Smooth muscle cell (in vitro differentiated cells): ENCODE results near the gene PAX2. TPM values are rescaled to one million over a fixed set of nuclear protein-coding genes. Genes with fewer than 3 reads are reported as not detected.
A peak's percentile ranks its signal among the peaks of the same experiment; 100 is the strongest.

Experiments
- DNase-seq: peaks from one replicate; lab custom pipeline; 2025; ENCODE audit not compliant: unreplicated experiment; lab: John Stamatoyannopoulos, UW
- H2AFZ ChIP-seq: fragments of 200-600 bp; sonication (generic); 2 replicates; pipeline ENCODE4 v1.6.0; 2016; ENCODE audit warnings: antibody characterized with exemption, low read depth, mild to moderate bottlenecking
- H3F3A ChIP-seq: fragments of 200-600 bp; sonication (generic); 2 replicates; pipeline ENCODE4 v1.6.0; 2017; ENCODE audit warnings: antibody characterized with exemption, low read depth
- H3K27ac ChIP-seq: fragments of 200-600 bp; sonication (generic); 2 replicates; pipeline ENCODE4 v1.5.1; 2016; ENCODE audit warnings: low read depth, mild to moderate bottlenecking
- H3K27me3 ChIP-seq: fragments of 200-600 bp; sonication (generic); 2 replicates; pipeline ENCODE4 v1.6.1; 2016; ENCODE audit warnings: low read depth, mild to moderate bottlenecking
- H3K36me3 ChIP-seq: fragments of 200-600 bp; sonication (generic); 2 replicates; pipeline ENCODE4 v1.5.1; 2016; ENCODE audit warnings: low read depth
- H3K4me1 ChIP-seq: fragments of 200-600 bp; sonication (generic); 2 replicates; pipeline ENCODE4 v1.5.1; 2016; ENCODE audit warnings: low read depth
- H3K4me2 ChIP-seq: fragments of 200-600 bp; sonication (generic); 2 replicates; pipeline ENCODE4 v1.6.0; 2016; ENCODE audit warnings: mild to moderate bottlenecking
- H3K4me3 ChIP-seq: fragments of 200-600 bp; sonication (generic); 2 replicates; pipeline ENCODE4 v1.5.1; 2016; ENCODE audit warnings: mild to moderate bottlenecking
- H3K79me2 ChIP-seq: fragments of 200-600 bp; sonication (generic); 2 replicates; pipeline ENCODE4 v1.6.0; 2016; ENCODE audit warnings: low read depth, mild to moderate bottlenecking
- H3K9ac ChIP-seq: fragments of 200-600 bp; sonication (generic); 2 replicates; pipeline ENCODE4 v1.6.0; 2016; ENCODE audit warnings: low read depth
- H3K9me3 ChIP-seq: fragments of 200-600 bp; sonication (generic); replicated peaks from 2 replicates; pipeline ENCODE4 v1.5.1; 2016; ENCODE audit warnings: low read depth
- H4K20me1 ChIP-seq: fragments of 200-600 bp; sonication (generic); 2 replicates; pipeline ENCODE4 v1.6.0; 2016; ENCODE audit warnings: low read depth
- CTCF ChIP-seq: fragments of 200-600 bp; sonication (generic); IDR thresholded peaks from 2 replicates; pipeline ENCODE4 v1.5.1; 2017; ENCODE audit warnings: borderline replicate concordance, mild to moderate bottlenecking, antibody characterized with exemption; ENCODE audit not compliant: insufficient read depth, poor library complexity, severe bottlenecking
- WGBS: methylation state at CpG from one replicate; pipeline ENCODE4 v1.1.7; 2016; ENCODE audit warnings: low lambda C conversion rate; 5-methylcytosine and 5-hydroxymethylcytosine counted together
- polyA plus RNA-seq: library from polyadenylated mRNA; unstranded; fragments of >200 nt; fragmentation: Nextera tagmentation; extraction: Ambion mirVana; gene quantifications from 2 replicates; pipeline ENCODE4 v1.2.1, GENCODE V29; 2016
- total RNA-seq: library from RNA; depleted of rRNA; stranded (reverse); fragments of >200 nt; gene quantifications from 2 replicates; pipeline ENCODE4 v1.2.3, GENCODE V29; 2014

PAX2 gene
- total and polyA plus RNA-seq, 2 experiments from 2014 or later = not detected

- peak overlapping the region; percentile 85 for H3K4me2 ChIP-seq
- no peaks in the 10 kb centered on the region for H3F3A ChIP-seq
- no peaks in the 10 kb centered on the region for H4K20me1 ChIP-seq
- no peak for TF ChIP-seq CTCF
- peak overlapping the region; percentile 45 for H3K4me3 ChIP-seq
- H3K9me3 ChIP-seq = no peaks in the 10 kb centered on the region
- peaks cover 19% of the 10 kb centered on the region for H3K4me1 ChIP-seq
- no peak overlapping the region for H3K9ac ChIP-seq
- no peaks in the 10 kb centered on the region for H3K79me2 ChIP-seq
- no peak for DNase-seq
- WGBS = 7% methylated on average over 24 of the region's 41 CpGs
- H3K27ac ChIP-seq = no peak overlapping the region
- no peaks in the 10 kb centered on the region for H3K36me3 ChIP-seq
- no peak overlapping the region for H2AFZ ChIP-seq
- H3K27me3 ChIP-seq = peaks cover 99% of the 10 kb centered on the region
Observed at GRCh38 chr10:100826661-100826982, 81.2 kb downstream of the PAX2 start.

DNA sequence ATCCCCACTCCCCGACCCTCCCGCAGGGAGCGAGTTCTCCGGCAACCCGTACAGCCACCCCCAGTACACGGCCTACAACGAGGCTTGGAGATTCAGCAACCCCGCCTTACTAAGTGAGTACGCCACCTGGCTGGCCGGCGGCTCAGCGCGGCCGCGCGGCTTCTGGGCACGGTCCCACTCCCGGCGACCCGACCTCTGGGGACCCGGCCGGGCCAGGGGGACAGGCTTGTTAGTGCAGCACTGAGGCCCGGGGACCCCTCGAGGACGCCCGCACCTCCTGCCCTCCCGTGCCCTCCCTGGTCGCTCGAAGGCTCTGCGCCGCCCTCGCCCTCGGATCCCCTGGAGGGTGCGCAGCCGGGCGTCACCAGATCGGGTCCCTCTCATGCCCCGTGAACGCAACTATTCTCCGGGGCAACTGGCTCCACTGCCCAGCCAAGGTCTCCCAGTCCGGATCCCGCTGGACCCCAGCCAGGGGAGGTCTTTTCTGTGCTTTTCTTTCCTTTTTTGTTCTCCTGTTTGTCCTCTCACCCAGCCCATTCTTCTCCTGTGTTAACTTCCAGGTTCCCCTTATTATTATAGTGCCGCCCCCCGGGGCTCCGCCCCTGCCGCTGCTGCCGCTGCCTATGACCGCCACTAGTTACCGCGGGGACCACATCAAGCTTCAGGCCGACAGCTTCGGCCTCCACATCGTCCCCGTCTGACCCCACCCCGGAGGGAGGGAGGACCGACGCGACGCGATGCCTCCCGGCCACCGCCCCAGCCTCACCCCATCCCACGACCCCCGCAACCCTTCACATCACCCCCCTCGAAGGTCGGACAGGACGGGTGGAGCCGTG lies 81.8 kb downstream of the PAX2 start:
- no peak for DNase-seq
- peak overlapping the region; percentile 85 for H3K4me2 ChIP-seq
- 3% methylated on average over 39 of the region's 68 CpGs for WGBS
- no peaks in the 10 kb centered on the region for H3K79me2 ChIP-seq
- no peak overlapping the region for H3K27ac ChIP-seq
- no peaks in the 10 kb centered on the region for H4K20me1 ChIP-seq
- H3K4me3 ChIP-seq = peak overlapping the region; percentile 45
- H3F3A ChIP-seq = no peaks in the 10 kb centered on the region
- H3K4me1 ChIP-seq = peaks cover 19% of the 10 kb centered on the region
- peaks cover 99% of the 10 kb centered on the region for H3K27me3 ChIP-seq
- no peak overlapping the region for H3K9ac ChIP-seq
- no peak overlapping the region for H2AFZ ChIP-seq
- H3K36me3 ChIP-seq = no peaks in the 10 kb centered on the region
- no peak for TF ChIP-seq CTCF
- no peaks in the 10 kb centered on the region for H3K9me3 ChIP-seq

DNA sequence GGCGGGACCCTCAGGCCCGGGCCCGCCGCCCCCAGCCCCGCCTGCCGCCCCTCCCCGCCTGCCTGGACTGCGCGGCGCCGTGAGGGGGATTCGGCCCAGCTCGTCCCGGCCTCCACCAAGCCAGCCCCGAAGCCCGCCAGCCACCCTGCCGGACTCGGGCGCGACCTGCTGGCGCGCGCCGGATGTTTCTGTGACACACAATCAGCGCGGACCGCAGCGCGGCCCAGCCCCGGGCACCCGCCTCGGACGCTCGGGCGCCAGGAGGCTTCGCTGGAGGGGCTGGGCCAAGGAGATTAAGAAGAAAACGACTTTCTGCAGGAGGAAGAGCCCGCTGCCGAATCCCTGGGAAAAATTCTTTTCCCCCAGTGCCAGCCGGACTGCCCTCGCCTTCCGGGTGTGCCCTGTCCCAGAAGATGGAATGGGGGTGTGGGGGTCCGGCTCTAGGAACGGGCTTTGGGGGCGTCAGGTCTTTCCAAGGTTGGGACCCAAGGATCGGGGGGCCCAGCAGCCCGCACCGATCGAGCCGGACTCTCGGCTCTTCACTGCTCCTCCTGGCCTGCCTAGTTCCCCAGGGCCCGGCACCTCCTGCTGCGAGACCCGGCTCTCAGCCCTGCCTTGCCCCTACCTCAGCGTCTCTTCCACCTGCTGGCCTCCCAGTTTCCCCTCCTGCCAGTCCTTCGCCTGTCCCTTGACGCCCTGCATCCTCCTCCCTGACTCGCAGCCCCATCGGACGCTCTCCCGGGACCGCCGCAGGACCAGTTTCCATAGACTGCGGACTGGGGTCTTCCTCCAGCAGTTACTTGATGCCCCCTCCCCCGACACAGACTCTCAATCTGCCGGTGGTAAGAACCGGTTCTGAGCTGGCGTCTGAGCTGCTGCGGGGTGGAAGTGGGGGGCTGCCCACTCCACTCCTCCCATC lies 82.7 kb downstream of the PAX2 start:
- no peaks in the 10 kb centered on the region for H3K9me3 ChIP-seq
- no peak overlapping the region for H3K27ac ChIP-seq
- peak overlapping the region; percentile 45 for H3K4me3 ChIP-seq
- WGBS = 3% methylated on average over 54 of the region's 69 CpGs
- no peaks in the 10 kb centered on the region for H3K36me3 ChIP-seq
- peak overlapping the region; percentile 85 for H3K4me2 ChIP-seq
- TF ChIP-seq CTCF = peak; percentile 11
- no peaks in the 10 kb centered on the region for H4K20me1 ChIP-seq
- H3K27me3 ChIP-seq = peaks cover 99% of the 10 kb centered on the region
- no peak overlapping the region for H3K9ac ChIP-seq
- H2AFZ ChIP-seq = no peak overlapping the region
- no peaks in the 10 kb centered on the region for H3F3A ChIP-seq
- H3K4me1 ChIP-seq = peaks cover 19% of the 10 kb centered on the region
- H3K79me2 ChIP-seq = no peaks in the 10 kb centered on the region
- DNase-seq = no peak
